Measurements from ENCODE around the gene HLA-DOB. TPM values are rescaled to one million over a fixed set of nuclear protein-coding genes. Genes with fewer than 3 reads are reported as not detected.

HLA-DOB gene
- total RNA-seq, 1 donor from 2014 or later, result 3.1 TPM

DNA sequence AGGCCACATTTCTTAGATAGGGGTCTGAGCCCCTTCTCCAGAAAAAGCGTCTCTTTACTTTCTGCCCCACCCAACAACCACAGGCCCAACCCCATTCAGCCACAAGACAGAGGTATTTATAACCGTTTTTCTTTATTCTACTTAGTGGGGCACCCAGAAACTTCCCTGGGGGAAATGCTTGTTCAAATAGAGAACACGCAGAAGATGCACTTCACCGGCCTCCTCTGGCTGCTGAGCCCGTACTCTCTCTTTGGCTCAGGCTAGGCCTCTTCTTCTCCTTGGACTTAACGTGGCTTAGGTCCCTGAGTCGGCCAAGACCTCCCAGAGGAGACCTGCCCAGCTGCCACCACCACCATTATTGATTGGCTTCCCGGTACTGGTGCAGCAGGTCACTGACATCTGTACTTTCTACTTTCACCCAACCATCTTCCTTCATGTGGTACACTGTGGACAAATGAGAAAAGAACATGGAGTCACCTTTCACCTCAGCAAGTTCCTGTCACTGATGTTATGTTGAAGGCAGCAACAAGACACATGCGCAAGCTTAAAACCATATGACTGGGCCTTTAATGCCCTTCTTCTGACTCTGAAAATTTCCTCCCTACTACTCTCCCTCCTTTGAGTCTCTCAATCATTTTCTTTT is 23.9 kb upstream of the HLA-DOB start:
- H3K27me3 Mint-ChIP-seq (ENCODE audit: low read depth), result no peaks in the 10 kb centered on the region
- H3K9me3 Mint-ChIP-seq, result no peaks in the 10 kb centered on the region
- H3K4me3 Mint-ChIP-seq (ENCODE audit: low read depth), result peak overlapping the region; percentile 99
- H3K27ac Mint-ChIP-seq, result peak overlapping the region; percentile 98
- intact Hi-C loops (cut with micrococcal nuclease), result loop anchor here (10.0 kb wide), 2 partner anchors 364 to 1006 kb away; partner anchors contain the start of genes HSD17B8, RING1, RXRB and SLC39A7
- peak; percentile 39 for DNase-seq (ENCODE audit: low spot score)
- H3K4me1 Mint-ChIP-seq (ENCODE audit: low read depth), result peaks cover 54% of the 10 kb centered on the region
- peaks cover 80% of the 10 kb centered on the region for H3K36me3 Mint-ChIP-seq (ENCODE audit: low read depth)

DNA sequence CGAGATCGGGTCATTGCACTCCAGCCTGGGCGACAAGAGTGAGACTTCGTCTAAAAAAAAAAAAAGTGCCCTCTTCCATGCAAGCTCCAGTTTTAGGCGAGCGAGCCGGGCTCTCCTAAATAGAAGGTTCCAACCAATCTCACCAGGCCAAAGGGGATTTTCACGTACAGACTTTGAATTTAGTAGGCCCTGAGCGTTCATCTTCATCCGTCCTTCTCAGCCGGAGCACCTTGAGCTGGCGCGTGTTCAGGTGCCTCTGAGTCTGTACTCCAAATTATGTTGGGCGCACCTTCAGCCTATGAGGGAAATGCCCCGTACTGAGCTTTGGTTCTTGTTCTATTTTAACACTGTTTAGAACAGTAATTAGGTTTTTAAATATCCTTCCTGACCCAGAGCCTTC is 22.6 kb upstream of the HLA-DOB start:
- intact Hi-C loops (cut with micrococcal nuclease), result loop anchor here (2.0 to 10.0 kb wide), 2 partner anchors 105 to 645 kb away; partner anchors contain the start of genes GPSM3 and PBX2
- H3K9me3 Mint-ChIP-seq, result no peaks in the 10 kb centered on the region
- no peak overlapping the region for H3K4me3 Mint-ChIP-seq (ENCODE audit: low read depth)
- peaks cover 81% of the 10 kb centered on the region for H3K36me3 Mint-ChIP-seq (ENCODE audit: low read depth)
- DNase-seq (ENCODE audit: low spot score), result no peak
- peaks cover 62% of the 10 kb centered on the region for H3K4me1 Mint-ChIP-seq (ENCODE audit: low read depth)
- H3K27ac Mint-ChIP-seq, result peak overlapping the region; percentile 54
- H3K27me3 Mint-ChIP-seq (ENCODE audit: low read depth), result no peaks in the 10 kb centered on the region

DNA sequence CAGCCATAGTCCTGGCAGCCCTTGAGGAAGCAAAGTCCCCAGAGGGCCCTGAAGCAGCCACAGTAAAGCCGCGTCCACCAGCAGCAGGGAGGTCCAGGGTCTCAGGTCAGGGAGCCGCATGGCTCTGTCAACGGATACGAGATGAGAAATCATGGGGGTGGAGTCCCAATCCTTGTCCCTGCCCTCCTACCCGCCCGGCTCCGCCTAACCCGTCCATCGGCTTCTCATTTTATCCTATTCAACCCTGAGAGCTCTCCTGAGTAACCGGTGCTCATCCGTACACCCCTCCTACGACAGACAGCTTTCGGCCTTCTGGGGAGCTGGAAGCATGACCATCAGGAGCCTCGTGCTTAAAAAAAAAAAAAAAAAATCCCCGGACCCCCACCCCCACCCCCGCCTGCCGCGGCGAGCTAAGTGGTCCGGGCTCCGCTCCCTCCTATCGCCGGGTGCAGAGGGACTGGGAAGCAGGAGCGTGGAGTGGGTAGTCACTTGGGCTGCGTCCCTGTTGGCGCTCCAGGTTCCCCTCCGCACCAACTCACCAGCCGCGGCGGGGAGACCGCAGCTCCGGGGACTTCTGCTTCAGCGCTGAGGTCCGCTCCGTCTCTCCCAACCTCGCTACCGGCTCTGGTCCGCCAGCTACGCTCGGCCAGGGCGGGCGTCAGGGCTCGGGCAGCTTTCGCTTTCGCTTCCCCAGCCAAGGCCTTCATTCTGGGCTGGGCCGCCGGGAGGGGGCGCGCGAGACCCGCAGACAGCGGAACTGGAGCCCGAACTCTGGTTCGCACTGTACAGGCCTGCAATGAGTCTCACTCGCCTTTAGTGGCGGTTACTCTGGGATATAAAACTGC is 21.5 kb upstream of the HLA-DOB start, which contains the start of gene TAP2:
TAP2 (minus strand) TSS at position 626 of the 845 bp plus-strand sequence; CDS start at position 120, 506 bp downstream.
- no peaks in the 10 kb centered on the region for H3K9me3 Mint-ChIP-seq
- H3K4me1 Mint-ChIP-seq (ENCODE audit: low read depth), result peaks cover 72% of the 10 kb centered on the region
- H3K4me3 Mint-ChIP-seq (ENCODE audit: low read depth), result peak within 1 kb of the TSS; percentile 88
- H3K27ac Mint-ChIP-seq, result peak within 1 kb of the TSS; percentile 83
- H3K27me3 Mint-ChIP-seq (ENCODE audit: low read depth), result no peaks in the 10 kb centered on the region
- H3K36me3 Mint-ChIP-seq (ENCODE audit: low read depth), result peaks cover 84% of the 10 kb centered on the region
- intact Hi-C loops (cut with micrococcal nuclease), result loop anchor here (1.0 to 10.0 kb wide), 4 partner anchors 16 to 644 kb away; partner anchors contain the start of genes GPSM3, PBX2 and PSMB9
- peak; percentile 96 for DNase-seq (ENCODE audit: low spot score)

DNA sequence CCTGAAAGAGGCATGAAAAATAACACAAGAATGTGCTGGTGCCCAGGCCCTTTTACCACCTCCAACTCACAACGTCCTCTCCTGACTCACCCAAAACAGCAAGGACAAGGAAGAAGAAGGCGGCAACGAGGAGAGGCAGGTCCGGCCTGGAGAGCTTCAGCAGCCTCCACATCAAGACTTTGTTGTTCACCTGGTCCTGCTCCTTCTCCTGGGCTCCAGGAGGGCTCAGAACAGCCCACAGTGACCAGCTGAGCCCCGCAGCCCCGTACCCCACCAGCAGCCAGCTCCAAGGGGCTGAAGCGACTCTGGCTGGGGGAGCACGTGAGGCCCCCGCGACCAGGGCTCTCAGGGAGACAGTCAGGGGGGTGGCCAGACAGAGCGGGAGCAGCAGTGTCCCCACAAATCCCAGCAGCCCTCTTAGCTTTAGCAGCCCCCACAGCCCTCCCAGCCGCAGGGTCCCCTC is 20.9 kb upstream of the HLA-DOB start:
- Mint-ChIP-seq H3K27me3 (ENCODE audit: low read depth) (no peaks in the 10 kb centered on the region), H3K4me3 (ENCODE audit: low read depth) (peak overlapping the region; percentile 88), H3K9me3 (no peaks in the 10 kb centered on the region), H3K27ac (peak overlapping the region; percentile 83), H3K36me3 (ENCODE audit: low read depth) (peaks cover 85% of the 10 kb centered on the region), H3K4me1 (ENCODE audit: low read depth) (peaks cover 78% of the 10 kb centered on the region)
- intact Hi-C loops (cut with micrococcal nuclease), result loop anchor here (1.0 to 10.0 kb wide), 4 partner anchors 17 to 643 kb away; partner anchors contain the start of genes GPSM3, PBX2 and PSMB9
- no peak for DNase-seq (ENCODE audit: low spot score)

GRCh38 chr6:32836873-32837272 is 20.1 kb upstream of the HLA-DOB start:
- DNase-seq (ENCODE audit: low spot score), result no peak
- no peaks in the 10 kb centered on the region for H3K27me3 Mint-ChIP-seq (ENCODE audit: low read depth)
- H3K4me3 Mint-ChIP-seq (ENCODE audit: low read depth), result peak overlapping the region; percentile 88
- peaks cover 75% of the 10 kb centered on the region for H3K4me1 Mint-ChIP-seq (ENCODE audit: low read depth)
- H3K36me3 Mint-ChIP-seq (ENCODE audit: low read depth), result peaks cover 85% of the 10 kb centered on the region
- peak overlapping the region; percentile 83 for H3K27ac Mint-ChIP-seq
- H3K9me3 Mint-ChIP-seq, result no peaks in the 10 kb centered on the region
- intact Hi-C loops (cut with micrococcal nuclease), result loop anchor here (10.0 kb wide), 1 partner anchor 642 kb away; the partner anchor contains the start of genes GPSM3 and PBX2

DNA sequence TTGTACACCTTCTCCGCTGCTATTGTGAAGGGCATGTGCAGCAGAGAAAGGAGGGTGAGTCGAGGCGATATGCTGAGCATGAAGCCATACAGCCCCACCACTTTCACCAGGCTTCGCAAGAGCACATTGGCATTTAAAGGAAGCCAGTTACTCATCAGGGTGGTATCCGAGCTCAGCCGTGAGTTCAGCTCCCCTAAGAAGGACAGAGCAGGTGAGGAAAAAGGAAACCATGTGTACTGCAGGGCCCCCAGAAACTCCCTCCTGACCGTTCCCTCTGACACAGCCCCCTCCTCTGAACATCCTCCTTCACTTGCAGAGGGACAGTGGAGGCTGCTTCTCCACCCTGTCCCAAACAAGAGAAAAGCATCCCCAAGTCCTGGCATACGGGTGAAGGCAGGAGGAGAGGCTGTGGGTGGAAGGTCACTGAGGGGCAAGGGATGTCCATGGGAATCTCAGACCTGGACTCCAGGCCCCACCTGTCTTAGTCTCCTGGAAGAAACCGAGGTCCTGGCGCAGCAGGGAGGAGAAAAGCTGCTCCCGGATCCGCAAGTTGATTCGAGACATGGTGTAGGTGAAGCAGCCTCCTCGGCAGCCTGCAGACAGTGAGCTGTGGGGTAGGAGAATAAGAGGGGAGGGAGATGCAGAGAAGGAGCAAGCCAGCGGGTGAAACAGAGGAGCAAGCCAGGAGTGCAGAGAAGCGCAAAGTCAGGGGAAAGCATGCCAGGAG is 18.5 kb upstream of the HLA-DOB start:
- H3K27ac Mint-ChIP-seq, result peak overlapping the region; percentile 60
- no peaks in the 10 kb centered on the region for H3K27me3 Mint-ChIP-seq (ENCODE audit: low read depth)
- DNase-seq (ENCODE audit: low spot score), result no peak
- peaks cover 71% of the 10 kb centered on the region for H3K4me1 Mint-ChIP-seq (ENCODE audit: low read depth)
- peak overlapping the region; percentile 15 for H3K4me3 Mint-ChIP-seq (ENCODE audit: low read depth)
- H3K9me3 Mint-ChIP-seq, result no peaks in the 10 kb centered on the region
- intact Hi-C loops (cut with micrococcal nuclease), result loop anchor here (10.0 kb wide), 1 partner anchor 641 kb away; the partner anchor contains the start of genes GPSM3 and PBX2
- peaks cover 85% of the 10 kb centered on the region for H3K36me3 Mint-ChIP-seq (ENCODE audit: low read depth)

DNA sequence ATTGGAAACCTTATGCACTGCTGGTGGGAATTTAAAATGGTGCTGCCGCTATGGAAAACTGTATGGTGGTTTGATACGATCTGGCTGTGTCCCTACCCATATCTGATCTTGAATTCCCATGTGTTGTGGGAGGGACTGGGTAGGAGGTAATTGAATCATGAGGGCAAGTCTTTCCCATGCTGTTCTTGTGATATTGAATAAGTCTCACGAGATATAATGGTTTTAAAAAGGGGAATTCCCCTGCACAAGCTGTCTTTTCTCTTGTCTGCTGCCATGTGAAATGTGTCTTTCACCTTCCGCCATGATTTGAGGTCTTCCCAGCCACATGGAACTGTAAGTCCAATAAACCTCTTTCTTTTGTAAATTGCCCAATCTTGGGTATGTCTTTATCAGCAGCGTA is 16.9 kb upstream of the HLA-DOB start:
- peaks cover 67% of the 10 kb centered on the region for H3K4me1 Mint-ChIP-seq (ENCODE audit: low read depth)
- DNase-seq (ENCODE audit: low spot score), result no peak
- intact Hi-C loops (cut with micrococcal nuclease), result loop anchor here (10.0 kb wide), 1 partner anchor 639 kb away; the partner anchor contains the start of genes GPSM3 and PBX2
- H3K4me3 Mint-ChIP-seq (ENCODE audit: low read depth), result peak overlapping the region; percentile 27
- no peaks in the 10 kb centered on the region for H3K9me3 Mint-ChIP-seq
- peaks cover 90% of the 10 kb centered on the region for H3K36me3 Mint-ChIP-seq (ENCODE audit: low read depth)
- H3K27ac Mint-ChIP-seq, result peak overlapping the region; percentile 54
- H3K27me3 Mint-ChIP-seq (ENCODE audit: low read depth), result no peaks in the 10 kb centered on the region

- intact Hi-C loops (cut with micrococcal nuclease), result loop anchor here (10.0 kb wide), 1 partner anchor 638 kb away; the partner anchor contains the start of genes GPSM3 and PBX2
- peaks cover 68% of the 10 kb centered on the region for H3K4me1 Mint-ChIP-seq (ENCODE audit: low read depth)
- peaks cover 99% of the 10 kb centered on the region for H3K36me3 Mint-ChIP-seq (ENCODE audit: low read depth)
- no peaks in the 10 kb centered on the region for H3K9me3 Mint-ChIP-seq
- DNase-seq (ENCODE audit: low spot score), result no peak
- no peak overlapping the region for H3K4me3 Mint-ChIP-seq (ENCODE audit: low read depth)
- no peak overlapping the region for H3K27ac Mint-ChIP-seq
- H3K27me3 Mint-ChIP-seq (ENCODE audit: low read depth), result no peaks in the 10 kb centered on the region
These were observed 15.7 kb upstream of the HLA-DOB start for GRCh38 chr6:32832535-32832934.

- Mint-ChIP-seq H3K27me3 (ENCODE audit: low read depth) (no peaks in the 10 kb centered on the region), H3K36me3 (ENCODE audit: low read depth) (peaks cover 91% of the 10 kb centered on the region), H3K9me3 (no peaks in the 10 kb centered on the region), H3K4me3 (ENCODE audit: low read depth) (no peak overlapping the region), H3K4me1 (ENCODE audit: low read depth) (peaks cover 66% of the 10 kb centered on the region), H3K27ac (no peak overlapping the region)
- intact Hi-C loops (cut with micrococcal nuclease), result loop anchor here (10.0 kb wide), 1 partner anchor 636 kb away; the partner anchor contains the start of genes GPSM3 and PBX2
- no peak for DNase-seq (ENCODE audit: low spot score)
These were observed 14.1 kb upstream of the HLA-DOB start for GRCh38 chr6:32830936-32831335.

- Mint-ChIP-seq H3K27ac (no peak overlapping the region), H3K4me1 (ENCODE audit: low read depth) (peaks cover 59% of the 10 kb centered on the region), H3K27me3 (ENCODE audit: low read depth) (no peaks in the 10 kb centered on the region), H3K4me3 (ENCODE audit: low read depth) (no peak overlapping the region), H3K9me3 (no peaks in the 10 kb centered on the region), H3K36me3 (ENCODE audit: low read depth) (peaks cover 82% of the 10 kb centered on the region)
- intact Hi-C loops (cut with micrococcal nuclease), result loop anchor here (10.0 kb wide), 1 partner anchor 635 kb away; the partner anchor contains the start of genes GPSM3 and PBX2
- DNase-seq (ENCODE audit: low spot score), result no peak
These were observed 13.2 kb upstream of the HLA-DOB start for GRCh38 chr6:32830017-32830416.

DNA sequence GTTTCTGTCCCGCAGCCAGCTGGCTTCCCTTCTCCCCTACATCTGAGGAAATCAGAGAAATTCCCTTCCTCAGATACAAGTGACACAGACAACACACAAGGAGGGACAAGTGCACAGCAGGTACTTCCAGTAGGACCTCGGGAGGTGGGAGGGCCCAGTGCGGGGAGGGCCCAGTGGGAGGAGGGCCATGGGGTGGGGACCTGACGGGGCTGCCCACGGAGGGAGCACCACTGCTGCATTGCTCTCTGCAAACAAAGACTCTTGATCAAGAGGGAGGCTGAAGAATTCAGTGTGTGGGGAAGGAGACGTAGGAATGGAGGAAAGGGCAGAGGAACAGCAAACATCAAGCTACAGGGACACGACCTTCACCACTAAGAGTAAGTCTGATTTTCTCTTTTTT is 12.7 kb upstream of the HLA-DOB start:
- H3K4me1 Mint-ChIP-seq (ENCODE audit: low read depth), result peaks cover 54% of the 10 kb centered on the region
- H3K9me3 Mint-ChIP-seq, result no peaks in the 10 kb centered on the region
- intact Hi-C loops (cut with micrococcal nuclease), result no loop called here
- H3K4me3 Mint-ChIP-seq (ENCODE audit: low read depth), result no peak overlapping the region
- no peak for DNase-seq (ENCODE audit: low spot score)
- peaks cover 77% of the 10 kb centered on the region for H3K36me3 Mint-ChIP-seq (ENCODE audit: low read depth)
- no peaks in the 10 kb centered on the region for H3K27me3 Mint-ChIP-seq (ENCODE audit: low read depth)
- H3K27ac Mint-ChIP-seq, result no peak overlapping the region

DNA sequence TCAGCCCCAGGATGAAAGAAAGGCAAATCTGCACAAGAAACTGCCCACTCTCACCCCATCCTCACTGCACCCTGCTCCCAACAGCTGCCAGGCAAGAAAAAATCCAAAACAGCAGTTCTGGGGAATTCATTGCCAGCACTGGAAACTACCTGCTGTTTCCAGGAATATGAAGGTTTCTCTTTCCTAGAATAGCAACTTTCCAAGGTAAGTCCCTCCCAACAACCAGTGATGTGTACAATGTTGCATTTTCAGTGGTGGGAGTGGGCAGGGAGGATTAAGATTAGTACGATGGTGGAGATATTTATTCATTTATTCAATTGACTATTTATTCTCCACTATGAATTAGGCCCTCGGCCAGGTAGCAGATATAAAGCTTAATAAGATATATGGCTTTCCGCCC is 10.2 kb upstream of the HLA-DOB start:
- no peak overlapping the region for H3K4me3 Mint-ChIP-seq (ENCODE audit: low read depth)
- peak overlapping the region; percentile 27 for H3K27ac Mint-ChIP-seq
- peaks cover 58% of the 10 kb centered on the region for H3K36me3 Mint-ChIP-seq (ENCODE audit: low read depth)
- intact Hi-C loops (cut with micrococcal nuclease), result no loop called here
- no peaks in the 10 kb centered on the region for H3K27me3 Mint-ChIP-seq (ENCODE audit: low read depth)
- peaks cover 34% of the 10 kb centered on the region for H3K4me1 Mint-ChIP-seq (ENCODE audit: low read depth)
- no peaks in the 10 kb centered on the region for H3K9me3 Mint-ChIP-seq
- DNase-seq (ENCODE audit: low spot score), result no peak
